Activated CD4-positive, alpha-beta T cell treated with anti-CD3 and anti-CD28 coated beads, Interleukin-2, amount 50 U/mL, for 16 hours (primary cell): ENCODE measurements around the gene ZBTB39.
"Not testable (repeated sequence)": the region's sequence is repeated elsewhere in the genome, so short reads cannot be mapped to it uniquely, and the experiment has no call there.

Experiments
- DNase-seq: peaks from one replicate; pipeline ENCODE4 v3.0.0-alpha.2; 2020

The ZBTB39 gene

DNA sequence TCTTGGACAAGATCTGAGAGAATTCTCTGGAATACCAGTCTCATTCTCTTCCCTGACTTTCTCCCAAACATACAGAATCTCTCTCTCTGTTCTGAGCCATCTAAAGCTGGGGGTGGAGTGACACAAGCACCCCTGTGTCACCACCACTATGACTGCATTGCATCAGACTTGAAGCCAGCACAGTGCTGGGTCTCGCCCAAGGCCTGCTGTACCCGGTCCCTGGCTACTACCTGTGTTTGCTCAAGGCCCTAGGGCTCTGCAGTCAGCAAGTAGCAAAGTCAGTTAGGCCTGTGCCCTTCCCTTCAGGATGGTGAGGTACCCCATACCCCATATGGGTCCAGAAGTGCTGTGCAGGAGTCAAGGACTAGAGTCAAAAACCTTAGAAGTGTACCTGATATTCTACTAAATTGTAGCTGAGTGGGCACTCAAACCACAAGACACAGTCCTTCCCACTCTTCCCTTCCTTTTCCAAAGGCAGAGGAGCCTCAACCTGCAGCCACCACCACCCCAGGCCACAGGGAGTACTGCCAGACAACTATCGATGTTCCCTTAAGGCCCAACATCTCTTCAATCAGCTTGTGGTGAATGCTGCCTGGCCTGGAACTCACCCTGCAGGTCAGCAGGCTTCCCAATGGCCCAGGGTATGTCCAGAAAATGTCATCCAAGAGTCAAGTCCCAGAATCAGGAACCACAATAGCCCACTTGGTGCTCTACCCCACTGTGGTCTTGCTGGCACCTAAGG, 27.8 kb downstream of the ZBTB39 start:
- no peak for DNase-seq

DNA sequence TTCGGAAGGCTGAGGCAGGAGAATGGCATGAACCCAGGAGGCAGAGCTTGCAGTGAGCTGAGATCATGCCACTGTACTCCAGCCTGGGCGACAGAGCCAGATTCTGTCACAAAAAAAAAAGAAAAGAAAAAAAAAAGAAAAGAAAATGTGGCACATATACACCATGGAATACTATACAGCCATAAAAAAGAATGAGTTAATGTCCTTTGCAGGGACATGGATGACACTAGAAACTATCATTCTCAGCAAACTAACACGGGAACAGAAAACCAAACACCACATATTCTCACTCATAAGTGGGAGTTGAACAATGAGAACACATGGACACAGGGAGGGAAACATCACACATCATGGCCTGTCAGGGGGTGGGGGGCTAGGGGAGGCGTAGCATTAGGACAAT, 29.0 kb downstream of the ZBTB39 start:
- not testable (repeated sequence) for DNase-seq

DNA sequence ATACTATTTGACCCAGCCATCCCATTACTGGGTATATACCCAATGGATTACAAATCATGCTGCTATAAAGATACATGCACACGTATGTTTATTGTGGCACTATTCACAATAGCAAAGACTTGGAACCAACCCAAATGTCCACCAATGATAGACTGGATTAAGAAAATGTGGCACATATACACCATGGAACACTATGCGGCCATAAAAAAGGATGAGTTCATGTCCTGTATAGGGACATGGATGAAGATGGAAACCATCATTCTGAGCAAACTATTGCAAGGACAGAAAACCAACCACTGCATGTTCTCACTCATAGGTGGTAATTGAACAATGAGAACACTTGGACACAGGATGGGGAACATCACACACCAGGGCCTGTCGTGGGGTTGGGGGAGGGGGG, 32.1 kb downstream of the ZBTB39 start:
- DNase-seq, result not testable (repeated sequence)

DNA sequence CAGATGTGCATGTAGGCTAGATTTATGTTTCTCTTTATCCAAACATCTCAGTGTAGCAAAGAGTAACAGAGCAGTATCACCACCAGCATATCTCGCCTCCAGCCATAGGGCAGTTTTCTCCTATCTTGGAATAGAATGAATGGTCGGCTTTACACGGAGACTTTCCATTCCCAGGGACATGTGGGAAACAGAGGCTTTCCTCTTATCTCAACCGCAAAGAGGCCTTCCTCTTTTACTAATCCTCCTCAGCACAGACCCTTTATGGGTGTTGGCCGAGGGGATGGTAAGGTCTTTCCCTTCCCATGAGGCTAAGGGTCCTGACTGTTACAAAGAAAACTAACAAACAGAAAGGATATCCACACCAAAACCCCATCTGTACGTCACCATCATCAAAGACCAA, 37.4 kb downstream of the ZBTB39 start:
- DNase-seq, result not testable (repeated sequence)

DNA sequence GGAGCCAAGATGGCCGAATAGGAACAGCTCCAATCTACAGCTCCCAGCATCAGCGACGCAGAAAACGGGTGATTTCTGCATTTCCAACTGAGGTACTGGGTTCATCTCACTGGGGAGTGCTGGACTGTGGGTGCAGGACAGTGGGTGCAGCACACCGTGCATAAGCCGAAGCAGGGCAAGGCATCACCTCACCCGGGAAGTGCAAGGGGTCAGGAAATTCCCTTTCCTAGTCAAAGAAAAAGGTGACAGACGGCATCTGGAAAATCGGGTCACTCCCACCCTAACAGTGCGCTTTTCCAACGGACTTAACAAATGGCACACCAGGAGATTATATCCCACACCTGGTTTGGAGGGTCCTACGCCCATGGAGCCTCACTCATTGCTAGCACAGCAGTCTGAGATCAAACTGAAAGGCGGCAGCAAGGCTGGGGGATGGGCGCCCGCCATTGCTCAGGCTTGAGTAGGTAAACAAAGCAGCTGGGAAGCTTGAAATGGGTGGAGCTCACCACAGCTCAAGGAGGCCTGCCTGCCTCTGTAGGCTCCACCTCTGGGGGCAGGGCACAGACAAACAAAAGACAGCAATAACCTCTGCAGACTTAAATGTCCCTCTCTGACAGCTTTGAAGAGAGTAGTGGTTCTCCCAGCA, 40.2 kb downstream of the ZBTB39 start:
- not testable (repeated sequence) for DNase-seq

DNA sequence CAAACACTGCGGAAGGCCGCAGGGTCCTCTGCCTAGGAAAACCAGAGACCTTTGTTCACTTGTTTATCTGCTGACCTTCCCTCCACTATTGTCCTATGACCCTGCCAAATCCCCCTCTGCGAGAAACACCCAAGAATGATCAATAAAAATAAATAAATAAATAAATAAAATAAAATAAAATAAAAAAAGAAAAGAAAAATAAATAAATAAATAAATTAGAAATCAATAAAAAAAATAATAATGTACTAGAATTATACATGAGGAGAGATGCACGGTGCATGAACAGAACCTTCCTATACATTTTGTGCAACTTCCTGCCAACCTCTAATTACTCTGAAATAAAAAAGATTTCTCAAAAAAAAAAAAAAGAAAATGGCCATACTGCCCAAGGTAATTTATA, 41.2 kb downstream of the ZBTB39 start:
- DNase-seq, result not testable (repeated sequence)

DNA sequence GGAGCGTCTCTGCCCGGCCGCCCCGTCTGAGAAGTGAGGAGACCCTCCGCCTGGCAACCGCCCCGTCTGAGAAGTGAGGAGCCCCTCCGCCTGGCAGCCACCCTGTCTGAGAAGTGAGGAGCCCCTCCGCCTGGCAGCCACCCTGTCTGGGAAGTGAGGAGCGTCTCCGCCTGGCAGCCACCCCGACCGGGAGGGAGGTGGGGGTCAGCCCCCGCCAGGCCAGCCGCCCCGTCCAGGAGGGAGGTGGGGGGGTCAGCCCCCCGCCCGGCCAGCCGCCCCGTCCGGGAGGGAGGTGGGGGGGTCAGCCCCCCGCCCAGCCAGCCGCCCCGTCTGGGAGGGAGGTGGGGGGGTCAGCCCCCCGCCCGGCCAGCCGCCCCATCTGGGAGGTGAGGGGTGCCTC, 42.8 kb downstream of the ZBTB39 start:
- not testable (repeated sequence) for DNase-seq

DNA sequence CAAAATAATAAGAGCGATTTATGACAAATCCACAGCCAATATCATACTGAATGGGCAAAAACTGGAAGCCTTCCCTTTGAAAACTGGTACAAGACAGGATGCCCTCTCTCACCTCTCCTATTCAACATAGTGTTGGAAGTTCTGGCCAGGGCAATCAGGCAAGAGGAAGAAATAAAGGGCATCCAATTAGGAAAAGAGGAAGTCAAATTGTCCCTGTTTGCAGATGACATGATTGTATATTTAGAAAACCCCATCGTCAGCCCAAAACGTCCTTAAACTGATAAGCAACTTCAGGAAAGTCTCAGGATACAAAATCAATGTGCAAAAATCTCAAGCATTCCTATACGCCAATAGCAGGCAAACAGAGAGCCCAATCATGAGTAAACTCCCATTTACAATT, 44.1 kb downstream of the ZBTB39 start:
- DNase-seq, result not testable (repeated sequence)

DNA sequence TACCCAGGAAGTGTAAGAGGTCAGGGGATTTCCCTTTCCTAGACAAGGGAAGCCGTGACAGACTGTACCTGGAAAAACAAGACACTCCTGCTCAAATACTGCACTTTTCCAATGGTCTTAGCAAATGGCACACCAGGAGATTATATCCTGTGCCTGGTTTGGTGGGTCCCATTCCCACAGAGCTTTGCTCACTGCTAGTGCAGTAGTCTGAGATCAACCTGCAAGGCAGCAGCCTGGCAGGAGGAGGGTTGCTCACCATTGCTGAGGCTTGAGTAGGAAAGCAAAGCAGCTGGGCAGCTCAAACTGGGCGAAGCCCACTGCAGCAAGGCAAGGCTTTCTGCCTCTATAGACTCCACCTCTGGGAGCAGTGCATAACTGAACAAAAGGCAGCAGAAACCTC, 47.9 kb downstream of the ZBTB39 start:
- DNase-seq, result no peak

DNA sequence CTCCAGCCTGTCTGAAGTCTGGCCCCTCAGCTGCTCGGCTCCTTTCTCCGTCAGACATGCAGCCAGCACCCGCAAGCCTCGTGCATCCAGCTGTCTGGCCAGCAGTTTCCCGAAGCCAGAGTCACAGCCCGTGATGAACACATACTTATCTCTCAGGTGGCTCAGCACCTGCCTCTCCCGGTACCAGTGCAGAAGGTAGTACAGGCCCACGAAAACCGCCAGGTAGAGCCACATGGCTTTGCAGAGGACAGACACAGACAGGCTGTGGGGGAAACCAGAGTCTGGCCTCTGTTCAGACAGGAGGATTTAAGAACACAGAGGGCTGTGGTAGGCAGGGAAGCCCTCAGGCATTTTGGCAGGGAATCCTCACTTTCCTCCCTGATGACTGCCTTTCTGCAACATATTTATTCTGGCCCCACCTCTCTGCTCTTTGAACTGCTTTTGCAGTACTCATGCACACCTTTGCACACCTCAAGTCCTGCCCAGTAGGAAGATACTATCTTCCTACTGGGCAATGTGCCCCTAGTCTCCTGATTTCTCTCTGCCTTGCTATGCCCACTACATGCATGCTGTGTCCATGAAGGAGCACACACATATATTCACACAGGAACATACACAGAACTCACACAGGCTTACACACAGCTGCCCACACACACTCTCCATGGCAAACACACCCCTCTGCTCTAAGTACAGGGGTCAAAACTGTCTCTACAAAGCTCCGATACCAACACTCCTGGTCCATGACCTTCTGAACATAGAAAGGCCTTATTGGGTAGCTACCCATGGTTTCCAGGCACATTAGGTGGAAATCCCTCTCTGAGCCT, 48.9 kb downstream of the ZBTB39 start, which contains the start of gene RDH16:
RDH16 (minus strand) TSS at position 380 of the 824 bp plus-strand sequence; CDS start at position 234, 146 bp downstream.
- DNase-seq, result no peak

DNA sequence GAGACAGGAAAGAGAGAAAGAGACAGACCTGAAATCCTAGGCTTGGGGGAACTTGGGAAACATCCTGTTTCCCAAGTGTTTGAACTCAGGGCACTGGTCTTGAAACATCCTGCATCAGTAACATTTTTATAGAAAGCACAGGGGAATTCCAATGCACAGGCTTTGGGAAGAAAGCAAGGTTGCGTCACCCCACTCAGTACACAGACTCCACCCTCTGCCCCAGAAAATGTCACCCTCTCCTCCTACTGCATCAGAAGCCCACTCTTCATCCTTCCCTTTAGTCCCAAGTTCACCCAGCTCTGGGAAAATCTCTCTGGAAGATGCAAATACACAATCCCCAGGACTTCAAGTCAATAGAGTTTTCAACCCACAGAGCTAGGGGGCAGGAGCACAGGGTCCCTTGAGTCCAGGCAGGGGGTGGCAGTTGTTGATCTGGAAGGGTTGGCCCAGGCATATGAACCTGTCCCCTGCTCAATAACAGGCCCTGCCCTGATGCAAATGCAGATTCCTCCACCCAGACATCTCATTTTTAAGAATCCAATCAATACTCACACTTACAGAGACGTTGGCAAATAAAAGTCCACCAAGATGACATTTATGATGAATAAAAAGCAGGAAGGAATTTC, 50.6 kb downstream of the ZBTB39 start:
- DNase-seq, result no peak

DNA sequence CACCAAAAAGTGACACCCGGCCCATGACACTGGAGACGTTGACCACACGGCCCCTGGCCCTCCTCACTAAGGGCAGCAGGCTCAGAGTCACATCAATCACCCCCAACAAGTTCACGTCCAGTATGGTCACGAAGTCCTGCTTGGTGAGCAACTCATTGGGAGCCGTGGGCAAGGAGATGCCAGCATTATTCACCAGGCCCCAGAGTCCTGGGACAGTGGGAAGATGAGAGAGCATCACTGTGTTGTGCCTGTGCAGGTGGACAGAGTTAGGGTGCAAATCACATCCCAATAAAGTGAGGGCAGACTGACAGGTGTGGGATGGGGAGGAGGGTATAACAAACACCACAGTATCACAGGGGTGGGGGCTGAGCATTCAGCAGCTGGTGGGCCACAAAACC, 51.4 kb downstream of the ZBTB39 start:
- no peak for DNase-seq

DNA sequence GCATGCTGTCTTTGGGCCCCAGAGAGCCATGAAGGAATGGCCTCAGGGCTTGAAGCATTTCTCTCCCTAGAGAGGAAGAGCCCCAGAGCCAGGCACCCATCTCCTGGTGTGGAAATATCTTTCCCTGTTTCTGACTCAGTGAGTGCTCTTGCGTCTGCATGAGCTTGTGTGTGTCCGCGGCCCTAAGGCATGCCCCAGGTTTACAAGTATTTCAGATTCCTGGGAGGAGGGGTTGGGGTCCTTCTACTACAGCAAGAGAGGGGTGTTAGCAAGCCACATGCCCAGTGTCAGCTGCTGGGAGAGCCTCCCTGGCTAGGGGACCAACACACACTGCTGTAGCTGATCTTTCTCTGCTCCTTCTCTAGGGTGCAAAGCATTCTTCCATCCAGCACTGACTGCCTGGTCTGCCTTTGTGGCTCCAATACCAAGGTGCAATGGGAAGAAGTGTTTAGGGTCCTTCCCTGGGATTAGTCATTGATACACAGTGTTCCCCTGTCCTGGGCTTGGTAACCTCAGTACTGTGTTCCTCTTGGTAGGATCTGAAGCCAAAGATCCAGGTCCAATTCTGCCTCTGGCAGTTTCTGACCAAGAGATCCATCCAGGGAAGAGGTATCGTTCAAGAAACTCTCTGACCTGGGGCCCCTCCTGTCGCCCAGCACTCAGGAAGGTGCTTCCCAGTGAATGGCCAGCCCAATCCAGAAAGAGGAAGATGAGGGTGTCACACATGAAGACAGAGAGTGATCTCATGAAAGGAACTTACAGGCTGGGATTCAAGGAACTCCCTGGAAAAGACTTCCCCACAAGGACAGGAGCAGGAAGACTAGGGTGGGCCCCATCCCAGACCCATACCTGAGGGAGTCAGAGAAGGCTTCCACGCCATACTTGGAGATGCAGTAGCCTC, 52.0 kb downstream of the ZBTB39 start:
- DNase-seq, result no peak

DNA sequence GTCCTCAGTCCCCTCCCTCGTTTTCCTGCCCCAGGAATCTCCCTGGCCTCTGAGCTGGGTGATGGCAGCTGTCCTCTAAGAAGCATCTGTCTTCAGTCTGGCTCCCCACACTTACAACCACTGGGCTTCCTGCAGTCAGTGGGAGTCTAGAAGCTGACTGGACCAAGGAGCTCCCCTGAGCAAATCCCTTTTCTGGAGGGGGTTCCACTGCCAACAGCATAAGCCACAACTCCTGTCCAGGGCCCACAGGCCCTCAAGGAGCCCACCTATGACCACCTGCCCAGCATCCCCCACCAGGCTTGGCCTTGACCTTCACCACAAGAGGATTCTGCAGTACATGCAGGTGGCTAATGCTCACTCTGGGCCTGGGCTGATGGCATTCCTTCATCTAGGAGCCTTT, 53.0 kb downstream of the ZBTB39 start:
- no peak for DNase-seq

DNA sequence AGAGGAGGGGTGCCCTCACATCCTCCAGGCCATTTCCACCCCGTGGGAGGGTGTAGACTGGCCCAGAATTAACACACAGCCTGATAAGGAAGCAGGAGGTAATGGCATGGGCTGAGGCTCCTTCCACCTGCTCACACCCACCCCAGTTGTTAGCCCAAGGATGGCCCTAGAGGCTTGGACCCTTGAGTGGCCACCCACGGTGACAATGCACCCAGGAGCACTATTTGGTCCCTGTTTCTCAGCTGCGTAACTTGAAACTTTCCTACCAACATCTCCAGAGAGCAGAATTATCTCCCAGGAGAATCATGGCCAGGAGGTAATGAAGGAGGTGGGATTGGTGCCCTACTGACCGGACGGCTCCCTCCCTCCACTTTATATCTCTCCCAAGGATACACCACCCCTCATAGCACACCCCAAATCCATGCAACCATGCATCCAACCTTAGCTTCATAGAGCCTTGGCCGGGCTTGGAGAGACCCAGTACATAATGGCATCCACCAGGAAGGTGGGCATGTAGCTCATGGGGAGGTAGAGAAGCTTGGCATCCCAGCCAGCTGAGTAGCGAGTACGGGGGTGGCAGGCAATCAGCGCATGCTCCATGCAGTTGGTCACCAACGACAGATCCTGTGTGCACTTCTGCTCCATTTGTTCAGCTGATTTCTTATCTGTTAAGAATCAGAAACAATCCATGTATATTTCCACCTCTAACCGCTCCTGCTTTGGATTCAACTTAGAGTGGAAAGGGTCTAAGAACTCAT, 54.6 kb downstream of the ZBTB39 start:
- no peak for DNase-seq

DNA sequence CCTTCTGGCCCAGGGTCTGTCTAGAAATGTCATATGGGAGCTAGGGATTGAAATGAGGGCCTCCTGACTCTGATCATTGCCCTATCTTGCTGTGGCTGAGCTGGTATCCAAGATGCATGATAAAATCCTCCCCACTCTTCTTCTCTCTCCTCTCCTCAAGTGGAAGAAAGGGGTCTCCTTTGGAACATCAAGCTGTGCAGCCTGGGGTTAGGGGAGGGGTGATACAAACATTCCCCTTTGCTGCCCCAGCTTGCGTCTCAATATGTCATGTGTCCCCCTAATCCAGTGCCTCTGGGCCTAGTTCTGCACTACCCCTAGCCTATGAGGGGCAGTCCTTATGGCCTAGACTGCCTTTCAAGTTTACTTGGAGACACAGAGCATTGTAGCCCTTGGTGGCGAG, 57.5 kb downstream of the ZBTB39 start:
- DNase-seq, result no peak
